Measurements from ENCODE around the gene CIAO1.

DNA sequence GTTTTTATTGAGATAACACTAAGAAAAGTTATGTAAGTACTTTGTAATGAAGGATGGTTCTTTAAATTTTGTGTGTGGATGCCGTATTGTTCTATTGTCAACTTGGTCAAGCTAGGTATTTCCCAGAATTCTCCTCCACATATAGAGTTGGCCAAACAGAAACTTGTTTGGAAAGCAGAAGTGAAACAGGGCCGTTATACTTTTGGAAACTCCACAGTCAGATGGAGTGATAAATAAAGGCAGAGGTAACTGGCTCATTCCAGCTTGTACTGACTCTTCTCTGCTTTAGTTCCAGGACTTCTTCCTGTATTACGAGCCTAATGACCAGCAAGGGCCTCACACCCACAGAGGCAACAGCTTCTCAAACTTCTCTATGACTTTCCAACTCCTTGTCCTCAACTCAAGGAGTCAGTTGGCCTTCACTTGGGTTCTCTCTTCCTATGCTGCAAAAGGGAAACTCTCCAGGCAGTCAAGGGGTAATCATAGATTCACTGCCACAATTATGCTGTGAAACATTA lies 41.0 kb upstream of the CIAO1 start:
- TF ChIP-seq, protein P1, sequence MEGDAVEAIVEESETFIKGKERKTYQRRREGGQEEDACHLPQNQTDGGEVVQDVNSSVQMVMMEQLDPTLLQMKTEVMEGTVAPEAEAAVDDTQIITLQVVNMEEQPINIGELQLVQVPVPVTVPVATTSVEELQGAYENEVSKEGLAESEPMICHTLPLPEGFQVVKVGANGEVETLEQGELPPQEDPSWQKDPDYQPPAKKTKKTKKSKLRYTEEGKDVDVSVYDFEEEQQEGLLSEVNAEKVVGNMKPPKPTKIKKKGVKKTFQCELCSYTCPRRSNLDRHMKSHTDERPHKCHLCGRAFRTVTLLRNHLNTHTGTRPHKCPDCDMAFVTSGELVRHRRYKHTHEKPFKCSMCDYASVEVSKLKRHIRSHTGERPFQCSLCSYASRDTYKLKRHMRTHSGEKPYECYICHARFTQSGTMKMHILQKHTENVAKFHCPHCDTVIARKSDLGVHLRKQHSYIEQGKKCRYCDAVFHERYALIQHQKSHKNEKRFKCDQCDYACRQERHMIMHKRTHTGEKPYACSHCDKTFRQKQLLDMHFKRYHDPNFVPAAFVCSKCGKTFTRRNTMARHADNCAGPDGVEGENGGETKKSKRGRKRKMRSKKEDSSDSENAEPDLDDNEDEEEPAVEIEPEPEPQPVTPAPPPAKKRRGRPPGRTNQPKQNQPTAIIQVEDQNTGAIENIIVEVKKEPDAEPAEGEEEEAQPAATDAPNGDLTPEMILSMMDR (IDR thresholded peaks at IDR 0.05; ENCODE audit: poor library complexity): no peak
- no peak for TF ChIP-seq EZH2 (IDR thresholded peaks at IDR 0.05; ENCODE audit: borderline replicate concordance)
- TF ChIP-seq EZH2phosphoT487 (IDR thresholded peaks at IDR 0.05; ENCODE audit: low read depth, severe bottlenecking, unreplicated experiment): no peak
